ENCODE results near the gene FMNL1.

- TF ChIP-seq, protein P1, sequence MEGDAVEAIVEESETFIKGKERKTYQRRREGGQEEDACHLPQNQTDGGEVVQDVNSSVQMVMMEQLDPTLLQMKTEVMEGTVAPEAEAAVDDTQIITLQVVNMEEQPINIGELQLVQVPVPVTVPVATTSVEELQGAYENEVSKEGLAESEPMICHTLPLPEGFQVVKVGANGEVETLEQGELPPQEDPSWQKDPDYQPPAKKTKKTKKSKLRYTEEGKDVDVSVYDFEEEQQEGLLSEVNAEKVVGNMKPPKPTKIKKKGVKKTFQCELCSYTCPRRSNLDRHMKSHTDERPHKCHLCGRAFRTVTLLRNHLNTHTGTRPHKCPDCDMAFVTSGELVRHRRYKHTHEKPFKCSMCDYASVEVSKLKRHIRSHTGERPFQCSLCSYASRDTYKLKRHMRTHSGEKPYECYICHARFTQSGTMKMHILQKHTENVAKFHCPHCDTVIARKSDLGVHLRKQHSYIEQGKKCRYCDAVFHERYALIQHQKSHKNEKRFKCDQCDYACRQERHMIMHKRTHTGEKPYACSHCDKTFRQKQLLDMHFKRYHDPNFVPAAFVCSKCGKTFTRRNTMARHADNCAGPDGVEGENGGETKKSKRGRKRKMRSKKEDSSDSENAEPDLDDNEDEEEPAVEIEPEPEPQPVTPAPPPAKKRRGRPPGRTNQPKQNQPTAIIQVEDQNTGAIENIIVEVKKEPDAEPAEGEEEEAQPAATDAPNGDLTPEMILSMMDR (IDR thresholded peaks at IDR 0.05) = no peak
- no peak for TF ChIP-seq POLR2AphosphoS5 (IDR thresholded peaks at IDR 0.05; ENCODE audit: low read depth, low read length)
- TF ChIP-seq, protein P2, sequence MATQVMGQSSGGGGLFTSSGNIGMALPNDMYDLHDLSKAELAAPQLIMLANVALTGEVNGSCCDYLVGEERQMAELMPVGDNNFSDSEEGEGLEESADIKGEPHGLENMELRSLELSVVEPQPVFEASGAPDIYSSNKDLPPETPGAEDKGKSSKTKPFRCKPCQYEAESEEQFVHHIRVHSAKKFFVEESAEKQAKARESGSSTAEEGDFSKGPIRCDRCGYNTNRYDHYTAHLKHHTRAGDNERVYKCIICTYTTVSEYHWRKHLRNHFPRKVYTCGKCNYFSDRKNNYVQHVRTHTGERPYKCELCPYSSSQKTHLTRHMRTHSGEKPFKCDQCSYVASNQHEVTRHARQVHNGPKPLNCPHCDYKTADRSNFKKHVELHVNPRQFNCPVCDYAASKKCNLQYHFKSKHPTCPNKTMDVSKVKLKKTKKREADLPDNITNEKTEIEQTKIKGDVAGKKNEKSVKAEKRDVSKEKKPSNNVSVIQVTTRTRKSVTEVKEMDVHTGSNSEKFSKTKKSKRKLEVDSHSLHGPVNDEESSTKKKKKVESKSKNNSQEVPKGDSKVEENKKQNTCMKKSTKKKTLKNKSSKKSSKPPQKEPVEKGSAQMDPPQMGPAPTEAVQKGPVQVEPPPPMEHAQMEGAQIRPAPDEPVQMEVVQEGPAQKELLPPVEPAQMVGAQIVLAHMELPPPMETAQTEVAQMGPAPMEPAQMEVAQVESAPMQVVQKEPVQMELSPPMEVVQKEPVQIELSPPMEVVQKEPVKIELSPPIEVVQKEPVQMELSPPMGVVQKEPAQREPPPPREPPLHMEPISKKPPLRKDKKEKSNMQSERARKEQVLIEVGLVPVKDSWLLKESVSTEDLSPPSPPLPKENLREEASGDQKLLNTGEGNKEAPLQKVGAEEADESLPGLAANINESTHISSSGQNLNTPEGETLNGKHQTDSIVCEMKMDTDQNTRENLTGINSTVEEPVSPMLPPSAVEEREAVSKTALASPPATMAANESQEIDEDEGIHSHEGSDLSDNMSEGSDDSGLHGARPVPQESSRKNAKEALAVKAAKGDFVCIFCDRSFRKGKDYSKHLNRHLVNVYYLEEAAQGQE (IDR thresholded peaks at IDR 0.05; ENCODE audit: insufficient read depth in 1 of 2, low read depth in 2 of 2, low read length in 1 of 2) = no peak
These were observed 61.3 kb downstream of the FMNL1 start for GRCh38 chr17:45282683-45283644.
